Panc1 (cell line): ENCODE results near the gene ADAP2. TPM values are rescaled to one million over a fixed set of nuclear protein-coding genes. Genes with fewer than 3 reads are reported as not detected.

ENCODE experiments used
- ATAC-seq: fragments of 200-7000 bp; cut with Tn5 transposase; 2 replicates; pipeline ENCODE4 v1.9.1; 2020; ENCODE audit warnings: mild to moderate bottlenecking, moderate library complexity
- BruUV-seq: library from RNA; stranded (reverse); fragments of 400-500 nt; replicated peaks from 2 replicates; lab custom pipeline; 2021; lab: Mats Ljungman, UMichigan
- CTCF ChIA-PET: fragments of 300-600 bp; sonication (Branson Sonifier 250); formaldehyde crosslinking; loops from one replicate; lab custom pipeline; 2022; ENCODE audit warnings: antibody characterized with exemption; lab: Charles Lee
- POLR2A ChIA-PET: fragments of 300-600 bp; sonication (Branson Sonifier 250); formaldehyde crosslinking; loops from one replicate; lab custom pipeline; 2022; ENCODE audit warnings: antibody characterized with exemption; lab: Charles Lee
- DNase-seq: peaks from one replicate; pipeline ENCODE4 v3.0.0-alpha.2; 2010; ENCODE audit warnings: low read depth, low spot score
- H3K27ac ChIP-seq: 2 replicates; pipeline ENCODE4 v1.5.1; 2011; ENCODE audit warnings: mild to moderate bottlenecking, low read length, inconsistent platforms
- H3K27me3 ChIP-seq: fragments of 200-500 bp; sonication (Bioruptor generic); 2 replicates; pipeline ENCODE4 v1.6.0; 2014; ENCODE audit warnings: low read length, inconsistent platforms; ENCODE audit not compliant: control insufficient read depth, insufficient read depth
- H3K36me3 ChIP-seq: fragments of 200-500 bp; sonication (Bioruptor generic); 2 replicates; pipeline ENCODE4 v1.5.1; 2014; ENCODE audit warnings: inconsistent platforms, mild to moderate bottlenecking, low read length, moderate library complexity; ENCODE audit not compliant: control insufficient read depth, insufficient read depth
- H3K4me1 ChIP-seq: 2 replicates; pipeline ENCODE4 v1.5.1; 2011; ENCODE audit warnings: inconsistent platforms, mild to moderate bottlenecking, low read length, moderate library complexity; ENCODE audit not compliant: control insufficient read depth, insufficient read depth
- H3K4me3 ChIP-seq, 2 experiments: 2 replicates each; pipeline ENCODE4 v1.5.1; 2011 to 2012; ENCODE audit warnings: low read depth in 2 of 2, low read length in 2 of 2, mild to moderate bottlenecking in 2 of 2, inconsistent platforms in 1 of 2, moderate library complexity in 1 of 2
- H3K9me3 ChIP-seq: fragments of 200-500 bp; sonication (Bioruptor generic); 2 replicates; pipeline ENCODE4 v1.5.1; 2014; ENCODE audit warnings: low read depth, mild to moderate bottlenecking, inconsistent platforms, low read length, moderate library complexity; ENCODE audit not compliant: control insufficient read depth, insufficient read depth
- CTCF ChIP-seq: fragments of 450-650 bp; IDR thresholded peaks from 2 replicates; pipeline ENCODE4 v1.5.1; 2017; ENCODE audit warnings: mild to moderate bottlenecking
- POLR2AphosphoS5 ChIP-seq: IDR thresholded peaks from 2 replicates; pipeline ENCODE4 v1.6.1; 2012; ENCODE audit warnings: mild to moderate bottlenecking, low read depth, low read length, moderate library complexity
- REST ChIP-seq, 2 experiments: IDR thresholded peaks; 2 replicates each; pipeline ENCODE4 v1.6.1; 2011 to 2012; ENCODE audit warnings: low read depth in 2 of 2, control low read depth in 1 of 2, low read length in 1 of 2, mild to moderate bottlenecking in 1 of 2, moderate library complexity in 1 of 2; ENCODE audit not compliant: insufficient read depth in 1 of 2
- SIN3A ChIP-seq: IDR thresholded peaks from 2 replicates; pipeline ENCODE4 v1.6.1; 2012; ENCODE audit warnings: low read depth, mild to moderate bottlenecking, low read length, moderate library complexity, borderline replicate concordance; ENCODE audit not compliant: insufficient read depth
- TCF7L2 ChIP-seq: IDR thresholded peaks from 2 replicates; pipeline ENCODE4 v1.6.1; 2011; ENCODE audit warnings: mild to moderate bottlenecking, low read depth, low read length, inconsistent platforms
- in situ Hi-C: cut with HindIII; loops from 2 replicates; pipeline ENCODE4 v1.10.0; 2016; ENCODE audit warnings: low sequenced_read_pairs, low pct_unique_long_range_greater_than_20kb
- intact Hi-C: fragments of 100-400 bp; cut with micrococcal nuclease; formaldehyde crosslinking; loops from one replicate; pipeline ENCODE4 v1.10.0; 2022; ENCODE audit not compliant: unreplicated experiment
- total RNA-seq: library from RNA; stranded (reverse); gene quantifications from one replicate; pipeline ENCODE4 v1.2.1, GENCODE V29; 2021; ENCODE audit not compliant: unreplicated experiment

ADAP2 gene
- total RNA-seq, 1 experiment from 2014 or later: 2.4 TPM

- Histone ChIP-seq H3K27me3 (no peaks in the 10 kb centered on the region), H3K36me3 (no peaks in the 10 kb centered on the region), H3K9me3 (no peaks in the 10 kb centered on the region), H3K4me1 (no peaks in the 10 kb centered on the region), H3K27ac (no peak overlapping the region), H3K4me3 (no peak overlapping the region)
- POLR2A ChIA-PET: interaction anchor here (0.7 kb wide), 1 partner anchor 56 kb away, joined by 3 read pairs; no protein-coding TSS in a partner anchor
- in situ Hi-C loops (no loop called here), intact Hi-C loops (no loop called here)
- TF ChIP-seq REST (IDR thresholded peaks at IDR 0.05; ENCODE audit: insufficient read depth in 1 of 2, low read depth in 2 of 2, low read length in 1 of 2) (no peak), POLR2AphosphoS5 (no peak), SIN3A (no peak), TCF7L2 (no peak), CTCF (no peak)
- ATAC-seq (no peak), DNase-seq (no peak)
- CTCF ChIA-PET: no interaction called here
- no TSS peak for BruUV-seq
Measured at GRCh38 chr17:30952638-30953393, 31.1 kb downstream of the ADAP2 start.

GRCh38 chr17:30954046-30954830 lies 32.5 kb downstream of the ADAP2 start:
- no peaks in the 10 kb centered on the region for H3K36me3 ChIP-seq
- no peaks in the 10 kb centered on the region for H3K27me3 ChIP-seq
- H3K27ac ChIP-seq: no peak overlapping the region
- no peaks in the 10 kb centered on the region for H3K9me3 ChIP-seq
- intact Hi-C loops: no loop called here
- TF ChIP-seq CTCF (no peak), REST (IDR thresholded peaks at IDR 0.05; ENCODE audit: insufficient read depth in 1 of 2, low read depth in 2 of 2, low read length in 1 of 2) (no peak), TCF7L2 (no peak), POLR2AphosphoS5 (no peak), SIN3A (no peak)
- BruUV-seq: no TSS peak
- H3K4me3 ChIP-seq: no peak overlapping the region
- in situ Hi-C loops: no loop called here
- POLR2A ChIA-PET: no interaction called here
- DNase-seq (no peak), ATAC-seq (0 out of 2 replicates have a peak, but pooled peaks have one; percentile 43)
- H3K4me1 ChIP-seq: no peaks in the 10 kb centered on the region
- CTCF ChIA-PET: no interaction called here
